Stimulated activated CD4-positive, alpha-beta T cell treated with anti-CD3 and anti-CD28 coated beads, Interleukin-15, amount 100 ng/mL, for 24 hours (primary cell): ENCODE results near the gene HLA-DRA.

Experiments
- DNase-seq: peaks from one replicate; pipeline ENCODE4 v3.0.0-alpha.2; 2020

The HLA-DRA gene

DNA sequence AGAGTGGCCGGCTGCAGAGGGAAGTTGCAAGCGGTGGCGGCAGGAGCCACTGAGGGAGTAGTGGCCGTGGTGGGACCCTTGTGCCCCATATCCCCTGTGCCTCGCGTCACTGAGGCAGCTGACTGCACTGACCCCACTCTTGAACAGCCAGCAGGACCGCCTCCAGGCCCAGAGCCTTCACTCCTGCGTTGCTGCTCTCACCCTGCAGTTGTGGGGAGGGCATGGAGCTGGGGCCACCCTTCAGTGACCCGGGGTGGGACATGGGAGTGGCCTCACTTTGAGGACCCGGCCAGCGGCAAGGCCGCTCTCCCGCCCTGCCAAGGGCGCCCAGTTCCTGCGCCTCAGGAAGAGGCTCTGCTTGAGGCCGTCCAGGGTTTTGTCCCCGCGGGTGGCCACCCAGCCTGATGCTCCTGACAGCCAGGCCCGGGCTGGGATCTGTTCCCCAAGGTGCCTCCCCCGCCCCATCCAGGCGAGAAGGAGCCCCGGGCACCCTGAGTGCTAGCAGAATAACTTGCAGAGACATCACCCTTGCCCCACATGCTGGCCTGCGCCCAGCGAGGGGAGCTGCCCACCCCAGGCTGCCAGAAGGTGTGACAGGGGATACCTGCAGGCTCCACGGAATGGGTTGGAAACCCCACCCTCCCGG, 44.4 kb downstream of the HLA-DRA start:
- no peak for DNase-seq

DNA sequence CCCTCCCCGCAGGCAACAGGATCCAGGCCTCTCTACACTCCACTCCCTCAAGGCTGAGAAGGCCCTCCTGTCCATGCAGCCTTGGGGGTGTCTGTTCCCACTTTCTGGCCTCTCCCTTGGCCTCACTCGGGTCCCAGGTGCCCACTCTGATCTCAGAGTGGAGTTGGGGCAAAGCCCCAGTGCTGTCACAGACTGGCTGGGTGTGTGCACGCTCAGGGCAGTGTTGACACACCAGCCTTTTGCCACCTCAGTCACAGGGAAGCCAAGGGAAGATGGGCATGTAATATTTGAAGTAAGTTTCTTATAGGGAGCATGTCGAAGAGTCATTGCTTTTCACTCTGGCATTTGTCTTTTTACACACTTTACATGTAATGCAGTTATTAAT, 44.9 kb downstream of the HLA-DRA start:
- no peak for DNase-seq

DNA sequence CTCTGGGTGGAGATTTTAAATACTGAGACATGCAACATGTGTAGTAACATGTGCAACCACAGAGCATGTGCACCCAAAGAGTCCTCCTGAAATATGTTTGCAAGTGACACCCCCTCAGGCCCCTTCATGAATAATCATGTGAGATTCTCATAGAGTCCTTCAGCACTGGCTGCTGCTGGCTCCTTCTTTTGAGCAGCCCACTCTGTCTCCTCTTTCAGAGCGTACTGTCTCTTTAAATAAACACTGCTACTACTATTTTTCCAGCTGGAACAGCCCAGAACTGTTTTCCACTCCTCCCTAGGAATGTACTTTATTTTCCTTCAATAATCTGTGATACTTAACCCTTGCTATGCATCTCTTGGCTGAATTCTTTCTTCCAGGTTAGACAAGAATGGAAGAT, 48.4 kb downstream of the HLA-DRA start:
- no peak for DNase-seq

GRCh38 chr6:32491700-32492099, 52.0 kb downstream of the HLA-DRA start:
- DNase-seq = no peak

DNA sequence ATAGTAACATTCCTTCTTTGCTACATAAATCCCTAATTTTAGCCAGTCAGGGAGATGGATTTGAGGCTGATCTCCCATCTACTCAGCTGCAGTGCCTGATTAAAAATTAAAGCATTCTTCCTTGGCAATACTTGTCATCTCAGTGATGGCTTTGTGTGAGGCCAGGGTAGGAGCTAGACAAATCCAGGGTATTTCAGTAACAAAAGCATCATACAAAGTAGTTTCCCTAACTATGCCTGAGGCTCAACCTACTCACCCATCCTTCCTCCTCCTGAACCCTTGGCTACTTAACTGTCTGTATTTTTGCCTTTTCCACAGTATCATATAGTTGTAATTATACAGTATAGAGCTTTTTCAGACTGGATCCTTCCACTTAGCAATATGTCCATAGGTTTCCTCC, 52.7 kb downstream of the HLA-DRA start:
- DNase-seq = no peak
